GM23338 (cell line): ENCODE data around the gene PIAS4. TPM values are rescaled to one million over a fixed set of nuclear protein-coding genes. Genes with fewer than 3 reads are reported as not detected.

Source experiments
- ATAC-seq: fragments of 200-7000 bp; cut with Tn5 transposase; 3 replicates; pipeline ENCODE4 v1.9.1; 2020
- DNase-seq: peaks from one replicate; pipeline ENCODE4 v3.0.0-alpha.2; 2015; ENCODE audit warnings: low spot score
- H2AFZ ChIP-seq: fragments of 200-600 bp; sonication (generic); 2 replicates; pipeline ENCODE4 v1.8.0; 2016; ENCODE audit warnings: antibody characterized with exemption, mild to moderate bottlenecking, moderate library complexity
- H3F3A ChIP-seq: fragments of 200-600 bp; sonication (generic); replicated peaks from 2 replicates; pipeline ENCODE4 v1.8.0; 2017; ENCODE audit warnings: antibody characterized with exemption, mixed run types, low read depth
- H3K27ac ChIP-seq: fragments of 200-600 bp; sonication (generic); 2 replicates; pipeline ENCODE4 v1.6.1; 2016; ENCODE audit warnings: low read depth
- H3K27me3 ChIP-seq: fragments of 200-600 bp; sonication (generic); 2 replicates; pipeline ENCODE4 v1.8.0; 2016; ENCODE audit warnings: mild to moderate bottlenecking, mixed run types, moderate library complexity; ENCODE audit not compliant: insufficient read depth
- H3K36me3 ChIP-seq: fragments of 200-600 bp; sonication (generic); 2 replicates; pipeline ENCODE4 v1.8.0; 2016; ENCODE audit warnings: mild to moderate bottlenecking; ENCODE audit not compliant: insufficient read depth
- H3K4me1 ChIP-seq: fragments of 200-600 bp; sonication (generic); 2 replicates; pipeline ENCODE4 v1.8.0; 2016; ENCODE audit warnings: mild to moderate bottlenecking, moderate library complexity; ENCODE audit not compliant: insufficient read depth
- H3K4me2 ChIP-seq: fragments of 200-600 bp; sonication (generic); 2 replicates; pipeline ENCODE4 v1.7.1; 2017; ENCODE audit warnings: mixed run types
- H3K4me3 ChIP-seq: fragments of 200-600 bp; sonication (generic); 2 replicates; pipeline ENCODE4 v1.6.1; 2016; ENCODE audit warnings: mixed run types
- H3K79me2 ChIP-seq: fragments of 200-600 bp; sonication (generic); replicated peaks from 2 replicates; pipeline ENCODE4 v1.8.0; 2017; ENCODE audit warnings: mild to moderate bottlenecking; ENCODE audit not compliant: insufficient read depth
- H3K9me2 ChIP-seq: fragments of 200-600 bp; sonication (generic); 2 replicates; pipeline ENCODE4 v1.8.0; 2017; ENCODE audit not compliant: insufficient read depth
- H4K20me1 ChIP-seq: fragments of 200-600 bp; sonication (generic); replicated peaks from 2 replicates; pipeline ENCODE4 v1.8.0; 2017; ENCODE audit warnings: mild to moderate bottlenecking; ENCODE audit not compliant: insufficient read depth
- H3K27ac Mint-ChIP-seq: 2 replicates; pipeline ENCODE4 v1.8.0; 2020; ENCODE audit warnings: inconsistent platforms, mild to moderate bottlenecking, moderate library complexity, mixed read lengths
- H3K27me3 Mint-ChIP-seq: 3 replicates; pipeline ENCODE4 v1.8.0; 2022; ENCODE audit warnings: low read depth, mild to moderate bottlenecking, moderate library complexity, mixed read lengths, inconsistent platforms; ENCODE audit not compliant: insufficient read depth, poor library complexity
- H3K36me3 Mint-ChIP-seq: 3 replicates; pipeline ENCODE4 v1.8.0; 2021; ENCODE audit warnings: low read depth, mild to moderate bottlenecking, inconsistent platforms, moderate library complexity, mixed read lengths
- H3K4me1 Mint-ChIP-seq: 3 replicates; pipeline ENCODE4 v1.8.0; 2020; ENCODE audit warnings: mild to moderate bottlenecking, inconsistent platforms, mixed read lengths
- H3K4me3 Mint-ChIP-seq: 3 replicates; pipeline ENCODE4 v1.8.0; 2021; ENCODE audit warnings: moderate library complexity, mild to moderate bottlenecking, inconsistent platforms, mixed read lengths
- H3K9me3 Mint-ChIP-seq: 3 replicates; pipeline ENCODE4 v1.8.0; 2020; ENCODE audit warnings: moderate library complexity, mild to moderate bottlenecking, inconsistent platforms, mixed read lengths
- CREB1 ChIP-seq: fragments of 250-450 bp; sonication (Bioruptor Pico); IDR thresholded peaks from 2 replicates; pipeline ENCODE4 v1.5.0; 2020; ENCODE audit warnings: low read depth, mild to moderate bottlenecking, moderate library complexity
- JUNB ChIP-seq: IDR thresholded peaks from one replicate; pipeline ENCODE4 v1.6.1; 2016; ENCODE audit warnings: antibody characterized with exemption; ENCODE audit not compliant: unreplicated experiment
- NANOG ChIP-seq: IDR thresholded peaks from 2 replicates; pipeline ENCODE4 v1.6.1; 2016; ENCODE audit warnings: antibody characterized with exemption, borderline replicate concordance
- STAT1 ChIP-seq: IDR thresholded peaks from one replicate; pipeline ENCODE4 v1.6.1; 2016; ENCODE audit warnings: antibody characterized with exemption; ENCODE audit not compliant: unreplicated experiment
- ZNF114 ChIP-seq: fragments of 250-450 bp; sonication (Bioruptor Pico); IDR thresholded peaks from 2 replicates; pipeline ENCODE4 v1.5.0; 2020; ENCODE audit warnings: mild to moderate bottlenecking, moderate library complexity
- ZNF331 ChIP-seq: fragments of 250-450 bp; sonication (Bioruptor Pico); IDR thresholded peaks from 2 replicates; pipeline ENCODE4 v1.5.0; 2020; ENCODE audit warnings: low read depth, mild to moderate bottlenecking, moderate library complexity
- ZNF462 ChIP-seq: fragments of 250-450 bp; sonication (Bioruptor Pico); IDR thresholded peaks from 2 replicates; pipeline ENCODE4 v1.5.0; 2020; ENCODE audit warnings: mild to moderate bottlenecking, moderate library complexity
- polyA plus RNA-seq: library from polyadenylated mRNA; unstranded; fragments of >200 nt; fragmentation: Nextera tagmentation; extraction: Ambion mirVana; gene quantifications from 2 replicates; pipeline ENCODE4 v1.2.1, GENCODE V29; 2016
- total RNA-seq: library from RNA; depleted of rRNA; stranded (reverse); fragments of >200 nt; shearing (Covaris generic); gene quantifications from 2 replicates; pipeline ENCODE4 v1.2.3, GENCODE V29; 2014
- TF ChIP-seq, protein P1 (sequence below): IDR thresholded peaks from one replicate; pipeline ENCODE4 v1.6.1; 2018; ENCODE audit warnings: antibody characterized with exemption; ENCODE audit not compliant: unreplicated experiment
- TF ChIP-seq, protein P2 (sequence below), 2 experiments: fragments of 200-600 bp in 1 of 2; sonication (generic) in 1 of 2; conservative IDR thresholded peaks; 2 replicates each; pipeline versions ENCODE4 v1.5.1 to v1.6.1; 2016 to 2017; ENCODE audit warnings: antibody characterized with exemption in 2 of 2, low read depth in 2 of 2, mild to moderate bottlenecking in 2 of 2, moderate library complexity in 1 of 2
- TF ChIP-seq, protein P3 (sequence below): IDR thresholded peaks from 2 replicates; pipeline ENCODE4 v1.6.1; 2016; ENCODE audit warnings: antibody characterized with exemption

Gene PIAS4
- total and polyA plus RNA-seq, 2 experiments from 2014 or later, result 17.0 to 48.4 TPM

GRCh38 chr19:4030552-4030951 is 23.0 kb downstream of the PIAS4 start:
- Mint-ChIP-seq H3K27ac (no peak overlapping the region), H3K36me3 (peaks cover 25% of the 10 kb centered on the region), H3K4me3 (no peak overlapping the region), H3K4me1 (no peaks in the 10 kb centered on the region), H3K27me3 (no peaks in the 10 kb centered on the region), H3K9me3 (no peaks in the 10 kb centered on the region)
- Histone ChIP-seq H3K4me1 (no peaks in the 10 kb centered on the region), H3K9me2 (no peaks in the 10 kb centered on the region), H3F3A (no peaks in the 10 kb centered on the region), H3K27me3 (no peaks in the 10 kb centered on the region), H3K4me3 (no peak overlapping the region), H3K79me2 (no peaks in the 10 kb centered on the region), H3K4me2 (no peak overlapping the region), H2AFZ (no peak overlapping the region), H3K36me3 (no peaks in the 10 kb centered on the region; the same call in 1 of the 2 replicates), H4K20me1 (no peaks in the 10 kb centered on the region; the same call in 1 of the 2 replicates), H3K27ac (no peak overlapping the region)
- TF ChIP-seq, protein P1, sequence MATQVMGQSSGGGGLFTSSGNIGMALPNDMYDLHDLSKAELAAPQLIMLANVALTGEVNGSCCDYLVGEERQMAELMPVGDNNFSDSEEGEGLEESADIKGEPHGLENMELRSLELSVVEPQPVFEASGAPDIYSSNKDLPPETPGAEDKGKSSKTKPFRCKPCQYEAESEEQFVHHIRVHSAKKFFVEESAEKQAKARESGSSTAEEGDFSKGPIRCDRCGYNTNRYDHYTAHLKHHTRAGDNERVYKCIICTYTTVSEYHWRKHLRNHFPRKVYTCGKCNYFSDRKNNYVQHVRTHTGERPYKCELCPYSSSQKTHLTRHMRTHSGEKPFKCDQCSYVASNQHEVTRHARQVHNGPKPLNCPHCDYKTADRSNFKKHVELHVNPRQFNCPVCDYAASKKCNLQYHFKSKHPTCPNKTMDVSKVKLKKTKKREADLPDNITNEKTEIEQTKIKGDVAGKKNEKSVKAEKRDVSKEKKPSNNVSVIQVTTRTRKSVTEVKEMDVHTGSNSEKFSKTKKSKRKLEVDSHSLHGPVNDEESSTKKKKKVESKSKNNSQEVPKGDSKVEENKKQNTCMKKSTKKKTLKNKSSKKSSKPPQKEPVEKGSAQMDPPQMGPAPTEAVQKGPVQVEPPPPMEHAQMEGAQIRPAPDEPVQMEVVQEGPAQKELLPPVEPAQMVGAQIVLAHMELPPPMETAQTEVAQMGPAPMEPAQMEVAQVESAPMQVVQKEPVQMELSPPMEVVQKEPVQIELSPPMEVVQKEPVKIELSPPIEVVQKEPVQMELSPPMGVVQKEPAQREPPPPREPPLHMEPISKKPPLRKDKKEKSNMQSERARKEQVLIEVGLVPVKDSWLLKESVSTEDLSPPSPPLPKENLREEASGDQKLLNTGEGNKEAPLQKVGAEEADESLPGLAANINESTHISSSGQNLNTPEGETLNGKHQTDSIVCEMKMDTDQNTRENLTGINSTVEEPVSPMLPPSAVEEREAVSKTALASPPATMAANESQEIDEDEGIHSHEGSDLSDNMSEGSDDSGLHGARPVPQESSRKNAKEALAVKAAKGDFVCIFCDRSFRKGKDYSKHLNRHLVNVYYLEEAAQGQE, result no peak
- no peak for TF ChIP-seq ZNF331 (CRISPR knock-in tag)
- no peak for TF ChIP-seq JUNB
- no peak for TF ChIP-seq STAT1
- TF ChIP-seq, protein P2, sequence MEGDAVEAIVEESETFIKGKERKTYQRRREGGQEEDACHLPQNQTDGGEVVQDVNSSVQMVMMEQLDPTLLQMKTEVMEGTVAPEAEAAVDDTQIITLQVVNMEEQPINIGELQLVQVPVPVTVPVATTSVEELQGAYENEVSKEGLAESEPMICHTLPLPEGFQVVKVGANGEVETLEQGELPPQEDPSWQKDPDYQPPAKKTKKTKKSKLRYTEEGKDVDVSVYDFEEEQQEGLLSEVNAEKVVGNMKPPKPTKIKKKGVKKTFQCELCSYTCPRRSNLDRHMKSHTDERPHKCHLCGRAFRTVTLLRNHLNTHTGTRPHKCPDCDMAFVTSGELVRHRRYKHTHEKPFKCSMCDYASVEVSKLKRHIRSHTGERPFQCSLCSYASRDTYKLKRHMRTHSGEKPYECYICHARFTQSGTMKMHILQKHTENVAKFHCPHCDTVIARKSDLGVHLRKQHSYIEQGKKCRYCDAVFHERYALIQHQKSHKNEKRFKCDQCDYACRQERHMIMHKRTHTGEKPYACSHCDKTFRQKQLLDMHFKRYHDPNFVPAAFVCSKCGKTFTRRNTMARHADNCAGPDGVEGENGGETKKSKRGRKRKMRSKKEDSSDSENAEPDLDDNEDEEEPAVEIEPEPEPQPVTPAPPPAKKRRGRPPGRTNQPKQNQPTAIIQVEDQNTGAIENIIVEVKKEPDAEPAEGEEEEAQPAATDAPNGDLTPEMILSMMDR (conservative IDR thresholded peaks at IDR 0.05; ENCODE audit: low read depth in 2 of 2), result no peak
- no peak for TF ChIP-seq CREB1
- no peak for TF ChIP-seq ZNF114 (CRISPR knock-in tag)
- TF ChIP-seq, protein P3, sequence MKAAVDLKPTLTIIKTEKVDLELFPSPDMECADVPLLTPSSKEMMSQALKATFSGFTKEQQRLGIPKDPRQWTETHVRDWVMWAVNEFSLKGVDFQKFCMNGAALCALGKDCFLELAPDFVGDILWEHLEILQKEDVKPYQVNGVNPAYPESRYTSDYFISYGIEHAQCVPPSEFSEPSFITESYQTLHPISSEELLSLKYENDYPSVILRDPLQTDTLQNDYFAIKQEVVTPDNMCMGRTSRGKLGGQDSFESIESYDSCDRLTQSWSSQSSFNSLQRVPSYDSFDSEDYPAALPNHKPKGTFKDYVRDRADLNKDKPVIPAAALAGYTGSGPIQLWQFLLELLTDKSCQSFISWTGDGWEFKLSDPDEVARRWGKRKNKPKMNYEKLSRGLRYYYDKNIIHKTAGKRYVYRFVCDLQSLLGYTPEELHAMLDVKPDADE, result no peak
- TF ChIP-seq ZNF462, result no peak
- no peak for TF ChIP-seq NANOG
- DNase-seq (no peak), ATAC-seq (no peak)
